Activated CD4-positive, CD25-positive, alpha-beta regulatory T cell treated with anti-CD3 and anti-CD28 coated beads, Interleukin-2, amount 50 U/mL, for 24 hours (primary cell): ENCODE results near the gene LRRC4B.

ENCODE experiments used
- ATAC-seq, 2 donors: fragments of 150-1000 bp; cut with Tn5 transposase; one replicate each; pipeline ENCODE4 v1.10.0; 2021; ENCODE audit warnings: mild to moderate bottlenecking in 1 of 2, moderate library complexity in 1 of 2

The LRRC4B gene

DNA sequence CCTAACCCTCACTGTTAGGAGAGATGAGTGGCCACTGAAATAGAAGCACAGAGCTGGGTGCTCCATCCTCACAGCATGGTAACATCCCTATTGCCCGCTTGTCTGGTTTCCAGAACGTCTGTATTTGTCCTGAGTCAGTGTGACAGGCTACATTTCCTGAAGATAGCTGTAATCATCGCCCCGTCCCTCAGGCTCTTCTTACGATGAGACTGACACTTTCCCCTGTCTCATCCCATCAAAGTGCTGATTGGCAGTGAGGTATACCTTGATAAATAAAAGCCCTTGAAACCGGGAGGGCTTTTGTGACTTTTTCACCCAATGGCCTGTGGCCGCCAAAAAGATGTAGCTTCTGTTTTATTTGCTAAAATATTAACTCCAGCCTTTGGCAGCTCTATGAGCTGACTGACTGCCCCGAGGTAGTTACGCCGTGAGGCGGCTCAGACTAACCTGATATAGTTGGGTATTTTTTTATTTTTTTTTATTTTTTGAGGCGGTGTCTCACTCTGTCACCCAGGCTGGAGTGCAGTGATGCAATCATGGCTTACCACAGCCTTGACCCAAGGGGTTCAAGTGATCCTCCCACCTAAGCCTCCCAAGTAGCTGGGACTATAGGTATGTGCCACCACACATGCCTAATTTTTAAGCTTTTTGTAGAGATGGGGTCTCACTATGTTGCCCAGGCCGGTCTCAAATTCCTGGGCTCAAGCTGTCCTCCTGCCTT lies 5.7 kb upstream of the LRRC4B start:
- ATAC-seq = no peak

DNA sequence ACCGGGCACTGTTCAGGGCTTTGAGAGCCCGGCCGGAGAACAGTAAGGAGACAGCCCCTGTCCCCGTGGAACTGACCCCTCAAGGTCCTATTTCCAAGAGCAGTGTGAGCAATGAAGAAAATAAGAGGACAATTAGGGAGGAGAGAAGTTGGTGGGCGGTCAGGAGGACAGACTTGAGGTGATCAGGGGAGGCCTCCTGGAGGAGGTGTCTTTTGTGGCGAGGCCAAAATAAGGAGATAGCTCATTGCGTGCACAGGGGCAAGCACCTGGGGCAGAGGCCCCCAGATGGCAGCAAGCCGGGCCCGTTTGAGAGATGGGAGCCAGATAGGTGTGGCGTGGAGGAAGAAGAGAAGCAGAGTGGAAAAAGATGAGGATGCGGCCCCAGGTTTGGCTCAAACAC lies 2.8 kb upstream of the LRRC4B start:
- ATAC-seq = no peak

DNA sequence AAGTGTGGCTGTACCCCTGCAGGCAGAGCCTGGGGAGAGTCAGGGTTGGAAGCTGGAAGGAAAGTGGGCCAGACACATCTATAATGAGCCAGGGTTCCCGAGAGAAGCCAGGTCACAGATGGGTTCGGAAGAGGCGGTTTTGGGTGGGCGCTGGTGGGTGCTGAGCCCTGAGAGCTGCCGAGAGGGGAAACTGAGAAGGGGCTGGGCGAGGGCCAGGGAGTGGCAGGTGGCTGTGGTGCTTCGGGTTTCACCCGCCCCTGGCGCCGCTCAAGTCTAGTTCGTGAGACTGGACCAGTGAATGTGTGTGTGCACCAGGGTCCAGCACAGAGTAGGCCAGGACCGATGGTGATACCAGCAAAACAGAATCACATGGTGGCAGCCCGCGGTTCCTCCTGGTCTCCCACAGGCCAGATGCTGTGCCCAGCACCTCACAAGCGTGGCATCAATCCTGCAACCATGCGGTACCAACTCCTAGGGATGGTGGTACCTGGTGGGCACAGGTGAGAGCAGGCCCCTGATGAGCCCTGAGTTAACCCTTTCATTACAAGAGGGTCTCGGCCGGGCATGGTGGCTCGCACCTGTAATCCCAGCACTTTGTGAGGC lies 1.8 kb upstream of the LRRC4B start:
- no peak for ATAC-seq

DNA sequence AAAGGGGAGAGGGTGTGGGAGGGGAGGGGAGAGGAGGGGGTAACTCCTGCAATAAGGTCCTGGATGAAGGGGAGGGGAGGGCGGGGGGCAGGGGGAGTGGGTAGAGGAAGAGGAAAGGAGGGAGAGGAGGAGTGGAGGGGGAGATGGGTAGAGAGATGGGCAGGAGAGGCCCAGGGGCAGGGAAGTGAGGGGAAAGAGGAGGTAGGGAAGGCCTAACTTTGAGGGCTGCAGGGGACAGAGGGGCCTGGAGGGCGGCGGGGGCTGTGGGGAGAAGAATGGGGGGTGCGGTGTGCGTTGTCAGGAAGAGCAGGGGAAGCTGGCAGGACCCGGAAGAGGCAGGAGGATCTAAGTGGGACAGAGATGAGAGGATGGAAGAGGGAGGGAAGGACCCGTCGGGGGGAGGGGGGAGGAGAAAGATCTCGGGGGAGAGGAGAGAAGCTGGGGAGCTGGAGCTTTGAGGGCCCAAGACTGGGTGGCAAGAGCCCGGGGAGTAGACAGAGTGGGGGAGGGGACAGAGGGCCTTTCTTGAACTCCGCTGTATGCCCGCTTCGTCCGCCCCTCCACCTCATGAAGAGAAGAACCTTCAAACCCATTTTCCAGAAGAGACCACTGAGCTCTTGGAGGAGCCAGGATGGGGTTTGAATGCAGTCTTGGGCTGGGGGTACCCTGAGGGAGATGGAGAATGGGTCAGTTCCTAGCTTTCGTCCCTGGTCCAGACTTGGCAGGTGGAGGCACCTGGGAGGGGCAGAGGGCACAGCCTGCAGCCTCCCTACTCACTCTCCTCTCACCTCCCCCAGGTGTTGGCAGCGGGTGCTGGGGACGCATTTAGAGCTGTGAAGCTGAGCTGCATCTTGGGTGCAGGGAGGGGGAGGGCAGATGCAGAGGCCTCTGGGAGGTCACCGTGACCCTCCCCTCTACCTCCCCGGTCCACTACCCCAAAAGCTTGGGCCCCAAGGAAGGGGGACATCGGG lies 778 bp upstream of the LRRC4B start:
- no peak for ATAC-seq

- no peak for ATAC-seq
These were observed 988 bp downstream of the LRRC4B start for GRCh38 chr19:50567052-50567841.

GRCh38 chr19:50565984-50566903 lies 2.0 kb downstream of the LRRC4B start:
- ATAC-seq = no peak

DNA sequence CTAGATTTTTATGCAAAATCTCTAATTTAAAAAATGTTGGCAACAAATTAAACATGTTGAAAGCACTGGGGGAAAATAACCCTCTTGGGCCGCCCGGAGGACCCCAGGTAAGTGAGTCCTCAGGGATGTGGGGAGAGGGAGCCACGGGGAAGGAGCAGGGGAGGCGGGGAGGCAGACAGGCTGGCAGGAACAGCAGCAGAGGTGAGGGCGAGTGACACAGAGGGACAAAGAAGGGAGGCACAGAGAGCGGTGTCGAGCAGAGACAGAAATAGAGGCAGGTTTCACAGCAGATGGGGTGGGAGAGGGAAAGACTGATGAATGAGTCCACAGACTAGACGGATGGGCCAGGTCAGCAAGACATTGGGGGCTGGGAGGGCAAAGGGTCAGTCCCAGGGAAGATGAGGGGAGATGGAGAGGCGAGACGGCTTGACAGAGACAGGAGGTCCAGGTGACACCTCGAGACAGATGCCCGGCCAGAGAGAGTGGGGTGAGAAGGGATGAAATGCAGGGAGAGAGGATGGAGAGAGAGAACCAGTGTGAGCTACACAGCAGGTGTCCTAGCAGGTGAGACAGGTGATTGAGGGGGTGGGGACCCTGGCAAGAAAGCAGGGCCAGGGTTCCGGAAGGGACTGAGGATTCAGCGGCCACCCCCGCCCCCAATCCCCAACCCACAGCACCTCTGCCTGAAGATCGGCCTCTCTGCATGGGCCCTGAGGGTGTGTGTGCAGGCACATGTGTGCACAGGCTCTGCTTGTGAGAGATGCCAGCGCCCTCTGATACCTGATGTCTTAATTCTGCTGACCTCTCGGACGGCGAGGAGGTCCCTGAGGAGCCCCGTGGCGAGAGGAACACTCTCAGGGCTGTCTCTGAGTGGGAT lies 3.8 kb downstream of the LRRC4B start:
- no peak for ATAC-seq

GRCh38 chr19:50563597-50563996 lies 4.6 kb downstream of the LRRC4B start:
- no peak for ATAC-seq

DNA sequence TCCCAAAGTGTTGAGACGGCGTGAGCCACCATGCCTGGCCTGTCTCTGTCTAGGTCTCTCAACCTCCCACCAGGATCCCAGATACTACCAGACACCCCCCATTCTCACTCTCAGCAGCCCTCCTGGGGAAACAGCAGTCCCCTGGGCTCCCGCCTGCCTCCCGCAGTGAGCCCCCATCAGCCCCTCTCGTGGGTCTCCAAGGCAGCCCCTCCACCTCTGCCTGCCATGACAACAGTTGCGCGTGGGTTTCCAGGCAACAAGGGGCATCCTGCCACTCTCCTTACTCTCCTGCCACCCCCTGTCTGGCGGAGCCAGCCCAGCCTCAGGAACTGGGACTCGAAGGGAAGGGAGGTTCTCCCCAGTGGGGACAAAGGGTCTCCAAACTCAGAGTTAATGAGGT lies 5.2 kb downstream of the LRRC4B start:
- no peak for ATAC-seq

- no peak for ATAC-seq
These were observed 5.9 kb downstream of the LRRC4B start for GRCh38 chr19:50562329-50562728.

DNA sequence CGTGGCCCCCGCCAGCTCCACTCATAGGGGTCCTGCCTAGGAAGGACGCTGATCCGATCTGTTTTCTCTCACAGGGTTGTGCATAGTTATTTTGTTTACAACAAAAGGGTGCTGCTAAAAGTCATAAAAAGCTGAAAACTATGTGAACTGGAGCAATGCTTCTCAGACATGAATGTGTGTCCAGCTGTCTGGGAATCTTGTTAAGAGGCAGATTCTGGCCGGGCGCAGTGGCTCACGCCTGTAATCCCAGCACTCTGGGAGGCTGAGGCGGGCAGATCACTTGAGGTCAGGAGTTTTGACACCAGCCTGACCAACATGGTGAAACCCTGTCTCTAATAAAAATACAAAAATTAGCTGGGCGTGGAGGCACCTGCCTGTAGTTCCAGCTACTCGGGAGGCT lies 8.6 kb downstream of the LRRC4B start:
- ATAC-seq = no peak

DNA sequence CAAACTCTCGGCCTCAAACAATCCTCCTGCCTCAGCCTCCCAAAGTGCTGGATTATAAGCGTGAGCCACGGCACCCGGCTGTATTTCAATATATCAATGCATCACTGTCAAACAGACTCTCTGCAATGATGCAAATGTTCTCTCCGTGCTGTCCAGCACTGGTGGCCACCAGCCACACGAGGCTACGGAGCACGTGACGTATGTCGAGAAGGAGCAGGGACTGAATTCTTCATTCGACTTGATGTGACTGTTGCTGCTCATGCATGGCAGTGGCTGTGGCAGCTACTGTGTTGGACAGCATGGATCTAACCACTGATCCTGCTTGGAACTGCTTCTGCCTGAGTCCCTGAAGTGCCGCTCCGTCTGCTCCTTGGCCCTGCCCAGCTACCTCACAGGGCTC lies 9.8 kb downstream of the LRRC4B start:
- no peak for ATAC-seq

- ATAC-seq = no peak
These were observed 10.2 kb downstream of the LRRC4B start for GRCh38 chr19:50558039-50558438.

DNA sequence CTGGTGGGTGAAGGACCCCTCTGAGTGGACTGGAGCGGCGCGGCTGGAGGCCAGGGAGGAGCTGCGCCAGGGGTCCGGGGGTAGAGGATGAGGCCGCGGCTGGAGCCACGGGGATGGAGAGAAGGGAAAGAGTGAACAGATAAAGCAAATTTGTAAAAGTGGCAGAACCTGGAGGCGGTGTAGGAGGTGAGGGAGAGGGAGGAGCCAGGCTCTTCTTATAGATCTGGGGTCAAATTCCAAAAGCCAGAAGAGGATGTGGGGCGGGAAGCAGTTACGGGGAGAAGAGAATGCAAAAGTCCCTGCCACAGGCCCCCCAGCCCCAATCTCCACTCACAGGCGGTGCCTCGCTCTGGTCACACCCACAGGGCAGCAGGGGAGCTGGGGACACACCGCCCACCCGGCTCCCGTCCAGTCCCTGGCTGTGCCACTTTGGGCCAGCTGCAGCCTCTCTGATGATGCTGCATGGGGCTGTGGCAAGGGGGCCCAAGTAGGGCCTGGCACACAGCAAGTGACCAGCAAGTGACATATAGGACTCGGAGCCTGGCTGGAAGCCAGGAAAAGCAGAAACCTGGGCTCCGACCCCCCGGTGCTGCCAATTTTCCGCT lies 11.1 kb downstream of the LRRC4B start:
- no peak for ATAC-seq

DNA sequence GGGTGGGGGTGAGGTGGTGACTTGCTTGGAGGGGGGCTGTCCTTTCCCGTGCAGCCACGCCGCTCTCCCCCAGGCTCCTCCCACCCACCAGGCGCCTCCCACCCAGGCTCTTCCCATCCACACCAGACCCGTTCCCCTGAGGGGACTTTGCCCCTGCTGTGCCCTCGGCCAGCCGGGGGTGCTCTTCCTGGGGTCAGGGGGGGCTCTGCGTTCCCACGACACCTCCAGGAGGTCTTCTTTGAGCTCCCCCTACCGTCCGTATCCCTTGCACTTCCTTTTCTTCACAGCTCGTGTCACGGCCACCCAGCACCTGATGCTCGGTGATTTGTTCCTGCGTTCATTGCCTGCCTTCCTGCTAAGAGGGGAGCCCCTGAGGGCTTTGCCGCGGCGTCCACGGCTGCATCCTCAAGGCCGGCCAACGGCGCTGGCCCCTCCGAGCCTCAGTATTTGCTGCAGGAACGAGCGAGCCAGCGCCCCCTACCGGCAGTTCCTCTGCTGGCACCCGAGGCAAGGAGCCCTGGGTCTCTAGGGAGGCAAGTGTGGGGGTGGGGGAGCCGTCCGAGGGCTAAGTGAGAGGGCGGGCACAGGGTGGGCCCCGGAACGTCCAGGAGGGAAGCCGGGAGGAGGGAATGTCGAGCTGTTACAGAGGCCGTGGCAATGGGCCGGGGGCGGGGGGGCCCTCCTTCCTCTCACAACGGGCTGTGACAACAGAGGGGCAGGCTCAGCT lies 11.8 kb downstream of the LRRC4B start:
- peak; percentile 68 to 75 for ATAC-seq

DNA sequence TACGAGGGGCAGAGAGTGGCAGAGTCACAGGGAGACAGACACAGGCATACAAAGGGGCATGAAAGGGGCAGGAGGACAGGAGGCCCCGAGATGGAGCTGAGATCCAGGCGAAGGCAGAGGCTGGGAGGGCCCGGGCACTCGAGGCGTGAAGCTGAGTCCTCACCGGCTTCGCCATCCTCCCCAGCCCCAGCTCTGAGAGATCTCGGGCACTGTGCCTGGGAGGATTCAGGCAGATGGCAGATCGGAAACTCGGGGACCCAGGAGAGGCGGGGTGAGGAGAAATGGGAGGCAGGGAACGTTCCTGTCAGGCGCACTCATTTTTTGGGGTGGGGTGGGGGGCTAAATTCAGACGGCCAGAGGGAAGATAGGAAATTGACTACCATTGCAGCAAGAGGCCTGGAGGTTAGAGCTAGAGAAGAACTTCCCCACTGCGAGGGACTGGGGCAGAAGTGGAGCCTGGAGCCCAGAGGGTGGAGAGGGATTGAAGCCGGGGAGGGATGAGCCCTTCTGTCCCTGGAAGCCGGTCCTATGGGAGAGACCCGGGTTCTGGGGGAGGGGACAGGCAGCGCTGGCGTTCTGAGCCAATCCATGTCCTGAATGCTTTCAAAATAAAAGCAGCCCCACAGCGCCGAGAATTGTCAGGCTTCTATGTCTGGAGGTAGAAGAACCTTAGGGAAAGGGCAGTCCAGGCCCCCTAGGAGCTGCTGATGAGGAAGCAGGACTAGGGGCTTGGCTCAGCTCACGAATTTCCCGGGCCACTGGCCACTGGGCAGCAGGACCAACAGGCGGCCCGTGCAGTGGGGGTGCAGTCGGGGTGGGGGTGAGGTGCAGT lies 12.6 kb downstream of the LRRC4B start:
- ATAC-seq = no peak

DNA sequence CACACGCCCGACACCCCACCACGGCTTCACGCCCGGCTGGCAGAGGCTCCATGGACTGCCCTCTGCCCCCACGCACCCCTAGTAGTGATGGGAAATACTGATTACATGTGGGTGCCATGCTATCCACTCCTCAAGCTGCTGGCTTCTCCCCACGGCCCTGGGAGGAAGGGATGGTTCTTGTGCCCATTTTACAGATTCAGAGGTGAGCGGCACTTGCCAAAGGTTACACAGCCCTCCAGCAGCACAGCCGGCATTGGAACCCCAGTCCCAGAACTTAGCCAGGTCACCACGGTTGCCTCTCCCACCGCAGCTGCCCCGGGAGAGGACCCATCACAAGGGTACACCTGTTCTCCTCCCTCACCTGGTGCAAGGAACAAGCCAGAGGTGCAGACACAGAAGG lies 13.2 kb downstream of the LRRC4B start:
- ATAC-seq = no peak

DNA sequence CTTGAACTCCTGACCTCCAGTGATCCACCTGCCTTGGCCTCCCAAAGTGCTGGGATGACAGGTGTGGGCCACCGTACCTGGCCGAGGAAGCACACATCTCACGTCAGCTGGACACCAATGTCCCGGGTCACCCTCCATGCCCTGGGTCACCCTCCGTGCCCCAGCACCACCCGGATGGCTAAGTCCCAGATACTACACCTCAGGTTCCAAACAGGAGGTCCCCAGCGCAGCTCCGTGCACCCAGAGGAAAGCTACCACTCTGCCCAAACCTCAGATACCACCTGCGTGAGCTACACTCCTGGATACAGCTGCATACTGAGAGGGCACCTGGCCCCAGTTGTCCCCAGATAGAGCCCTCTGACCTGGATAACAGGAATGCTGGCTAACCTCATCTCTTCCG lies 14.0 kb downstream of the LRRC4B start:
- ATAC-seq = no peak
